GM21825 (cell line): ENCODE results near the gene SURF1.
A peak's percentile ranks its signal among the peaks of the same experiment; 100 is the strongest.
"Not testable (repeated sequence)": the region's sequence is repeated elsewhere in the genome, so short reads cannot be mapped to it uniquely, and the experiment has no call there.

Source experiments
- ATAC-seq: cut with Tn5 transposase; IDR thresholded peaks from one replicate; pipeline ENCODE4 v1.9.1; 2021; ENCODE audit warnings: mild to moderate bottlenecking, moderate library complexity; ENCODE audit not compliant: unreplicated experiment

SURF1 gene, protein sequence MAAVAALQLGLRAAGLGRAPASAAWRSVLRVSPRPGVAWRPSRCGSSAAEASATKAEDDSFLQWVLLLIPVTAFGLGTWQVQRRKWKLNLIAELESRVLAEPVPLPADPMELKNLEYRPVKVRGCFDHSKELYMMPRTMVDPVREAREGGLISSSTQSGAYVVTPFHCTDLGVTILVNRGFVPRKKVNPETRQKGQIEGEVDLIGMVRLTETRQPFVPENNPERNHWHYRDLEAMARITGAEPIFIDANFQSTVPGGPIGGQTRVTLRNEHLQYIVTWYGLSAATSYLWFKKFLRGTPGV

DNA sequence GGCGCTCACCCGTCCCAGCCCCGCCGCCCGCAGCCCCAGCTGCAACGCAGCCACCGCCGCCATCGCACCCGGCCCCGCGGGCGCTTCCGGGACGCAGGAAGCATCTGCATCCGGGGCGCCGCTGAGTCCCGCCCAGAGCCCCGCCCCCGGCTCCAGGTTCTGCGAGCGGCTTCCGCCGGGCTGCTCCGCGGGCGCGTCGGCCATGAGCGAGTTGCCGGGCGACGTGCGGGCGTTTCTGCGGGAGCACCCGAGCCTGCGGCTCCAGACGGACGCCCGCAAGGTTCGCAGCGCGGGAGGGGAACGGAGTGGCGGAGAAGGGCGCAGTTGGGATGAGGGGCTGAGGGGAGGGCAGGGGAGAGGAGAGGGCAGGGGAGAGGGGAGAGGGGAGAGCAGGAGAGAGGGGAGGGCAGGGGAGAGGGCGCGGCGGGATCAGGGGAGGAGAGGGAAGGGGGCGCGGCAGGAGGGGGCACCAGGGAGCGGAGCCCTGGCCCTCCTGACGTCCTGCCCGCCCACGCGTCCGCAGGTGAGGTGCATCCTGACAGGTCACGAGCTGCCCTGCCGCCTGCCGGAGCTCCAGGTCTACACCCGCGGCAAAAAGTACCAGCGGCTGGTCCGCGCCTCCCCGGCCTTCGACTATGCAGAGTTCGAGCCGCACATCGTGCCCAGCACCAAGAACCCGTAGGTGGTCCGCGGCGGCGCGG, at the start of gene SURF1, which contains the start of gene SURF2:
SURF1 (minus strand) TSS at position 97 of the 701 bp plus-strand sequence; CDS start at position 63, 34 bp downstream.
SURF2 (plus strand) TSS at position 160 of the 701 bp plus-strand sequence; CDS start at position 203, 43 bp downstream.
- peak; percentile 67 for ATAC-seq

DNA sequence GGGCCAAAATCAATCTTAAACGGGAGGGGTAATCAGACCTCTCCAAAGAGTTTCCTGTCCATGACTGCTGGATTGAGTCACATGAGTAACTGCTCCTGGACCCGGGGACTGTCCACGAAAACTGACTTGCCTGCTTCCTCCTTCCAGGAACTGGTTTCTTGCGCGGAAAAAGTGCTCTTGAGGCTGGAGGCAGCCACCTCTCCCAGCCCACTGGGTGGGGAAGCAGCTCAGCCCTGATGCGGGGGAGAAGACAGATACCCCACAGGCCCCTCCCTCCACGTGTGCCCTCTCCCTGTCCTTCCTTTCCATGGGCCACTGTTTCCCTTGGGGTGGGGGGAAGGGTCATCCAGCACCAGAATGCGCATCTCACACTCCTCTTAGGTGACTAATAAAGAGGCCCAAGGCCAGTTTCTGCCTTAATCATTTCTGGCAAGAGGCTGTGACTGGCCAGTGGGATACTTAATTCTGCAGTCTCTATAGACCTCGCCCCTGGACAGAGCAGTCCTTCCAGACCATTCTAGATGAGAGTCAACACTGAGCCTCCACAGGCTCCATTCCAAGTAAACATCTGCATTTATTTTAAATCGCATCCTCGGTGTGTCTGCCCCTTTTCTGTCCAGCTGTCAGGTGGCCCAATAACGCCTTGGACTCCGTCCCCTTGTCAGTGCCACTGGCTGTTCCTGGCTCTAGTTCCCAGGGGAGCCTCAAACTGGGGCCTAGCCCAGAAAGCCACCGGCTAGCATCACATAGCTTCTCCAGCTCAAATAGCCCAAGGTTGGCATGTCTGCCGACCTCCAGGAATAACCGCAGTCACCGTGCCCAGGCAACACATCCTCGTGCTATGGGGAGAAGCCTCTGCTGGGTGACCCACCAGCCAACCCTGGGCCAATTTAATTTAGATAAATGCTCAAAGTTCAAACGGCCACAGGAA, 49.5 kb upstream of the SURF1 start:
- ATAC-seq, result no peak

DNA sequence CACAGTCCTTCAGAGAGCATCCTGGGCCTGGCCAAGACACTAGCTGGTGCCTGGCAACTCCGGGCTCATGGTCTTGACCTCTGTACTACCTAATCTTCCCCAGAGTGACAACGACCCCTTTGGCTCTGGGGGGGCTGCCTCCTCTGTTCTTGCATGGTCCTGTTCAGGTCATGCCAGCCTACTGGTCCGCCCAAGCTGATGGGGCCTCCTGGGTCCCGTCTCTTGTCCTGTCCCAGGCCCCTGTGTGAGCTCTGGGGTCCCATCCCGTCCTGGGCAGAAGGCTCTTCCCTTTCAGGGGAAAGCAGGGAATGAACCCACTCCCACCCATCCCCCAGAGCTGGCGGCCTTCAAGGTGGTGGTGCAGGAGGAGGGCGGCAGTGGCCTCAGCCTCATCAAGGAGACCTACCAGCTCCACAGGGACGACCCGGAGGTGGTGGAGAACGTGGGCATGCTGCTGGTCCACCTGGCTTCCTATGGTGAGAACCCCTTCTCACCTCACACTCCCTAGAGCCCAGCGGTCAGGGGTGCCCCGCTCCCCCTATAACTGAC, 48.2 kb upstream of the SURF1 start:
- no peak for ATAC-seq

DNA sequence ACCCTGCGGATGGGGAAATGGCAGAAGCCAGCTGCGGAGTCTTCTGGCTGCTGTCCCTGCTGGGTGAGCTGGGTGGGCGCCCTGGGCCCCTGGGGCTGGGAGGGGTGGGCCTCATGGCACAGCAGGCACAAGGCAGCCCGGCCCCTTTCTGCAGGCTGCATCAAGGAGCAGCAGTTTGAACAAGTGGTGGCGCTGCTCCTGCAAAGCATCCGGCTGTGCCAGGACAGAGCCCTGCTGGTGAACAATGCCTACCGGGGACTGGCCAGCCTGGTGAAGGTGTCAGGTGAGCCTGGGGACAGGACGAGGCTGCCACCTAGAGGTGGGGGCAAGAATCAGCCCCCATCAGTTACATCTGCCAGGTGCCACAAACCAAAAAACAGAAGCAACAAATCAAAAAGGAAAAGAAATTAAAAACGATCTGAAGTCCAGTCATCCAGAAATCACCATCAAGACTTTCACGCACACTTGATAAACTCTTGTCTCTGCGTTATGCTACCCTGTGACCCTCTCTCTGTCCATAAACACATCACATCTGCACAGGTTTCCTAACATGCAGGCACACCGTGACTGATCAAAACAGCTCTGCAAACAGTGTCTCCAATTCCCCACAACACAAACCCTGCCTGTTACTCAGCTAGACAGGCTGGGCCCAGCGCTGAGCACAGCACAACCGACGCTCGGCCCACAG, 47.6 kb upstream of the SURF1 start:
- ATAC-seq, result no peak

DNA sequence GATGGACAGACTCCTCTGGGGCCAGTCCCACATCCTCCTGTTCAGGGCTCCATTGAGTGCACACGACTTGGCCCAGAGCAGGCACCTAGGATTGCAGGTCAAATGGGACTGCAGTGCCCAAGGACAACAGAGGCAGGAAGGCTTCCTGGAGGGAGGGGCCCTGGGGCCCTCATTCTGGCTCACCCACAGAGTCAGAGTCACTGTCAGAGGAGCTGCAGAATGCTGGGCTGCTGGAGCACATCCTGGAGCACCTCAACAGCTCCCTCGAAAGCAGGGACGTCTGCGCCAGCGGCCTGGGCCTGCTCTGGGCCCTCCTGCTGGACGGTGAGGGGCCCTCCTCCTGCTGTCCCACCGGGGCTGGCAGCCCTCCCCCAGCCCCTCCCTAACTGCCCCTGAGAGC, 46.4 kb upstream of the SURF1 start:
- no peak for ATAC-seq

DNA sequence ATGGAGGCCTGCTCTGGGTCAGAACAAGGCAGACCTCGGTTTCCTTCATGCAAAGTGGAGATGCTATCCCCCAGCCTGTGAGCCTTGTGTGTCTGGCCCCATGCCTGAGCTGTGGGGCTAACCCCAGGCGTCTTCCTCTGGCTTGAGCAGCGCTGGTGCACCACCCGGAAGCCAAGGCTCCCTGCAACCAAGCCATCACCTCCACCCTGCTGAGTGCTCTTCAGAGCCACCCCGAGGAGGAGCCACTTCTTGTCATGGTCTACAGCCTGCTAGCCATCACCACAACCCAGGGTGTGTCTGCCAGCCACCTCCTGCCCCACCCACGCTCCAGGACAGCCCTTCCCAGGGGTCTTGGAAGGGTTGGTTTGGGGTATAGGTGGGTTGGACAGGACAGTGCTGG, 45.3 kb upstream of the SURF1 start:
- no peak for ATAC-seq

GRCh38 chr9:133400292-133400691, 44.0 kb upstream of the SURF1 start:
- ATAC-seq, result no peak

GRCh38 chr9:133397895-133398294, 41.6 kb upstream of the SURF1 start:
- no peak for ATAC-seq

GRCh38 chr9:133397370-133397769, 41.1 kb upstream of the SURF1 start:
- ATAC-seq, result no peak

DNA sequence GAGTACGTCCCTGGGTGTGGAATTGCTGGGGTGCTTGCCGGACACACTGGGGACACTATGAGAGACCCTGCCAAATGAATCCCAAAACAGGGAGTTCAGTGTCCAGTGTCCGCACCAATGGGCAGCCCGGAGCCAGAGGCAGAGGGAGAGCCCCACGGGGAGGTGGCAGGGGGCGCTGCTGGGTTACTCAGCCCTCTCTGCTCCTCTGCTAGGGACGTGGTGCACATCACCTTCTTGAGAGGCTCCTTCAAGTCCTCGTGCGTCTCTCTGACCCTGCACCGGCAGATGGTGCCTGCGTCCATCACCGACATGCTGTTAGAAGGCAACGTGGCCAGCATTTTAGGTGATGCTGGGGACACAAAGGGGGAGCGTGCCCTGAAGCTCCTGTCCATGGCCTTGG, 40.7 kb upstream of the SURF1 start:
- ATAC-seq, result no peak

DNA sequence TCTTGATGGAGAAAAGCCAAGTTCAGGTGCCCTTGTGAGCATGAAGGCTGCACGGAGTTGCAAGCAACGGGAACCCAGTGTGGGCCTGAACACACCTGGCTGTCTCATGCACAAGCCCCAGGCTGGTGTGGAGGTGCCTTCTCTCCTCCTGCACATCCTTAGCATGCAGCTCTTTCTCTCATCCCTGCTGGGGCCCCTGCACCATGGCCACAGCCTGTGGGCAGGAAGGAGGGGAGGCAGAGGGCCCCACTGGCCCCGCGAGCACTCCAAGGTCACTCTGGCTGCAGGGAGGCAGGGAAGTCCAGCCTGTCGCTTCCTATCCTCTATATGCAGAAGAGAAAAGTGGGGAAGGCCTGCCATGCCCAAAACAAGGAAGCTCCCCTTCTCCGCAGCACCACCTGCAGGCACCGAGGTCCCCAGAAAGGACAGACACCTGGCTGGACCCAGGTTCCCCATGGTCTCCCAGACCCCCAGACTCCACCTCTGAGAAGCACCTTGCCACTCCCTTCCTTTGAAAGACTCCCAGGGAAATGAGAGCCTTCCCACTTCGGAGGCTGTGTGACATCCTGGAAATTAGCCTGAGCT, 38.5 kb upstream of the SURF1 start:
- ATAC-seq, result no peak

- no peak for ATAC-seq
Observed at GRCh38 chr9:133393399-133393798, 37.1 kb upstream of the SURF1 start.

DNA sequence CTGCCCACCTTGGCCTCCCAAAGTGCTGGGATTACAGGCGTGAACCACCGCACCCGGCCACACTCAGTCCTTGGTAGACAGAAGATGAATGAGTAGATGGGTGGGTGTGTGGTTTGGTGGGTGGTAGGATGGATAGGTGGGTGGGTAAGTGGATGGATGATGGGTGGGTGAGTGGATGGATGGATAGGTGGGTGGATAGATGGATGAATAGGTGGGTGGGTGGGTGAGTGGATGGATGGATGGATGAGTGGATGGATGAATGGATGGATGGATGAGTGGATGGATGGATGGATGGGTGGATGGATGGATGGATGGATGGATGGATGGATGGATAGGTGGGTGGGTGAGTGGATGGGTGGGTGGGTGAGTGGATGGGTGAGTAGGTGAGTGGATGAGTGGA, 36.0 kb upstream of the SURF1 start:
- ATAC-seq, result not testable (repeated sequence)

- not testable (repeated sequence) for ATAC-seq
Observed at GRCh38 chr9:133391449-133391848, 35.2 kb upstream of the SURF1 start.

GRCh38 chr9:133390713-133391112, 34.4 kb upstream of the SURF1 start:
- ATAC-seq, result no peak

GRCh38 chr9:133389562-133389961, 33.3 kb upstream of the SURF1 start:
- no peak for ATAC-seq

DNA sequence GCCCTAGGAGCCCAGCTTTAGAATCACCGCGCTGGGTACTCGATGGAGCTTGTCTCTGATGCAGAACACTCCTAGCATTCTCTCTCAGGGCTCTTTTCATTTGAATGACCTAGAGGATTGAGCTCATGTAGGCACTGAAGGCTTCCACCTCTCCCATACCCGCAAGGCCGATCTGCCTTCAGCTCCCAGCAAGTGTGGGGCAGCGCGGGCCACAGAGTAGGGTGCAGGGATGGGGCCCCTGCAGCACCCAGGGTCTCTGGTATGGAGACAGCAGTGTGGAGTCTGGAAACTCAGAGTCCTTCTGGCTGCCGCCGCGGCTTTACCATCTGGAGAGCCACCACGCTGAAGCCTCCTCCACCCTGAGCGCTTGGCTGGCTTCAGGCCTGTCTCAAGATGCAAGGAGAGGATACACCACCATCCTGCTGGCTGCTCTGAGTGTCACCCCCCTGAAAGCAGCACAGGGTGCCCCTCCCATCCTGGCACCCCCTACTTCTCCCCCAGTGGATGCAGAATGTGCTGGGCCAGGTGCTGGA, 32.8 kb upstream of the SURF1 start:
- no peak for ATAC-seq

DNA sequence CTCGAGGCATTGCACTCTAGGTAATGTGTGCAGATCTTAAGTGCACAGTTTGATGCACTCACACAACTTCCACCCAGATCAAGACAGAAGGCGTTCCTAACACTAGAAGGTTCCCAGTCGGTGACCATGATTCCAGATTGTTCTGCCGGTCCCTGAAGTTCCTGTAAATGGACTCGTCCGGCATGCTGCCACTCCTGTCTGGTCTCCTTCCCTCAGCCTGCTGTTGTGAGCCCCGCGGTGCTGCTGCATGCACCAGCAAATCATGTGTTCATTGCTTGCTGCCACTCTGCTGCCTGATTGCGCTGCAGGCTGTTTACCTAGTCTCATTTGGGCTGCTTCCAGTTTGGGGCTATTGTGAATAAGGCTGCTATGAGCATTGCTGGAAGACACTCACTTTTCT, 31.4 kb upstream of the SURF1 start:
- no peak for ATAC-seq

GRCh38 chr9:133386338-133386737, 30.1 kb upstream of the SURF1 start:
- no peak for ATAC-seq

DNA sequence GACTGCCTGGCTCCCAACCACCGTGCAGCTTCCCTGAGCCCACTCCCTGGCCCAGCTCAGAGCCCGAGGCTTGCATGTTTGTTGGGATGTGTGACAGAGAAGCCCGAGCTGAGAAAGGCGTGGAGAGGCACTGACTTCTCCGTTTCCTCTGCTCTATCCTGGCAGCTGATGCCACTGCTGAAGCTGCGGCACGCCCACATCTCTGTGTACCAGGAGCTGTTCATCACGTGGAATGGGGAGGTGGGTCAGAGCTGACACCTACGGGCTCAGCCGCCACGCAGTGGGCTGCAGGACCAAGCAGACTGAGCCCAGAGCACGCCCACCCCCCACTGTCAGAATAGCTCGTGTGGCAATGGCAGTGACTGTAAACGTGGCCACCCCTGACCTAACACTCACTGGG, 29.2 kb upstream of the SURF1 start:
- ATAC-seq, result no peak
